ENCODE data around the gene MAMLD1.

GRCh38 chrX:150313514-150313913 is 49.6 kb upstream of the MAMLD1 start:
- no peak for TF ChIP-seq EZH2phosphoT487 (IDR thresholded peaks at IDR 0.05; ENCODE audit: insufficient read depth, low read depth)
- TF ChIP-seq EZH2 (IDR thresholded peaks at IDR 0.05; ENCODE audit: insufficient read depth, poor library complexity, severe bottlenecking): no peak
